Activated gamma-delta T cell (primary cell): ENCODE measurements around the gene GRIA4.

ENCODE experiments used
- DNase-seq: peaks from one replicate; lab custom pipeline; 2025; lab: John Stamatoyannopoulos, UW

GRIA4 gene

GRCh38 chr11:105918600-105918999, 308.7 kb downstream of the GRIA4 start:
- no peak for DNase-seq

DNA sequence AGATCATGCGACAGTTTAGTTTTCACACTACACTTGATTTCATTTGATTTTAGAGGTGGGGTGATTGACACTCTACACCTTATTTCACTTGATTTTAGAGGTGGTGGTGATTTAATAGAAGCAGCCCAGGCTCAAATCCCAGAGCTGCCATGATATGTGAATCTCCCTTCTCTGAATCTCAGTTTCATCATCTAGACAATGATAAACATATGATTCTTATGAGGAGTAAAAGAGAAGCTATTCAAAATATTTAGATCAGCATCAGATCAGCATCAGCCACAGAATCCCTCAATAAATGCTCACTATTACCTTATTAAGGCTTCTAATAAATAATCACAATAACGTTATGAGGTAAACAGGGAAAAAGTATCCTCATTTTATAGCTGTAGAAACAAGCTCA, 313.4 kb downstream of the GRIA4 start:
- DNase-seq: no peak

GRCh38 chr11:105923807-105924206, 313.9 kb downstream of the GRIA4 start:
- DNase-seq: no peak

GRCh38 chr11:105929084-105929955, 319.4 kb downstream of the GRIA4 start:
- no peak for DNase-seq

GRCh38 chr11:105933695-105934094, 323.8 kb downstream of the GRIA4 start:
- DNase-seq: no peak

- DNase-seq: no peak
Measured at GRCh38 chr11:105935791-105936190, 325.9 kb downstream of the GRIA4 start.

DNA sequence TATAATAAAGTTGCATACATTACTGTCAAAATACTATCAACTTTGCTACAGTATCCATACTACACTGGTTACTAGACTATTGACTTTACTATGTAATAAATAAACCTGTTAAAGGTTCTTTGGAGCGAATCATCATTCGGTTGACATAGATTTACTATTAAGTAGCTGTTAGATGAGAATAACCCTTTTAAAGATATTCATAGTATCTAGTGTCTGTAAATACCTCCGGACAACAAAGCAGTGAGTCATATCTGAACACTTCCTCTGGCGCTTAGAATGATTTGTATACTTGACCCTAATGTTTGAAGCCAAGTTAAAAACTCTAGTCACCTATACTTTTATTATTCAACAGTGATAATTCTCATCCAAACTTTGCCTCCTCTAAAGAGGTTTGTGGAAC, 327.5 kb downstream of the GRIA4 start:
- no peak for DNase-seq

GRCh38 chr11:105937738-105938137, 327.9 kb downstream of the GRIA4 start:
- DNase-seq: no peak

DNA sequence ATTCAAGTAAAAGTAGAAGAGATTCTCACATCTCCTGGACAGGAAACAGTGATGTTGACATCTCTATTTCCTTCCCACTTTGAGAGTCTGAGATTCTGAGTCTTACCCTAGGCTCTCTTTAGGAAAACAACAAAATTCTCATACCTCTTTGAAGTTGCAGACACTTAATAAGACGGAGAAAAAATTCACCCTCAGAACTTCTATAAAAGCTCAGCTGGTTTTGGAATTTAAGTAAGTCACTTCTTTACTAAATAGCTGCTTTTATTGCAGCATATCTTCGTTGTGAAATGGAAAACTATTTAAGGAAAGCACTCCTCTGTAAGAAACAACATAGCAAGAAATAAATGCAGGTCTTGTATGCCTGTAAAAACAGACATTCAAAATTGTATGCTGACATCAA, 333.0 kb downstream of the GRIA4 start:
- no peak for DNase-seq

GRCh38 chr11:105948918-105949590, 339.2 kb downstream of the GRIA4 start:
- DNase-seq: no peak

DNA sequence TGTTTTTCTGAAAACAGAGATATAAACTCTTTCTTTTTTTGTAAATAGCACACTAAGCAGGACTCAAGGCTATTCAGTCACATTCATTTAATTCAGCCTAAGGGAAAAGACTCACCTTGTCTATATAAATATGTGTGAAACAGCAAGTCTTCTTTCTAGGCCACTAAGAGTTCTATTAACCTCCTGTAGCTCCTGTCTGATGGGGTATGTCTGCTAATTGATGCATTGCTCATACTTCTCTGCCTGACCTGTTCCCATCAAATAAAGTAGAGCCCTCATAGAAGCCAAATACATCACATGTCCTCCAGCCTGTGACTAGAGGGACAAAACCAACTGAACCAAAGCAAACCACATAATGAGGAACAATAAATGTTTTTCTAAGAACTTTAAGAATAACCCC, 344.0 kb downstream of the GRIA4 start:
- DNase-seq: no peak

GRCh38 chr11:105960252-105961245, 350.7 kb downstream of the GRIA4 start:
- DNase-seq: no peak

DNA sequence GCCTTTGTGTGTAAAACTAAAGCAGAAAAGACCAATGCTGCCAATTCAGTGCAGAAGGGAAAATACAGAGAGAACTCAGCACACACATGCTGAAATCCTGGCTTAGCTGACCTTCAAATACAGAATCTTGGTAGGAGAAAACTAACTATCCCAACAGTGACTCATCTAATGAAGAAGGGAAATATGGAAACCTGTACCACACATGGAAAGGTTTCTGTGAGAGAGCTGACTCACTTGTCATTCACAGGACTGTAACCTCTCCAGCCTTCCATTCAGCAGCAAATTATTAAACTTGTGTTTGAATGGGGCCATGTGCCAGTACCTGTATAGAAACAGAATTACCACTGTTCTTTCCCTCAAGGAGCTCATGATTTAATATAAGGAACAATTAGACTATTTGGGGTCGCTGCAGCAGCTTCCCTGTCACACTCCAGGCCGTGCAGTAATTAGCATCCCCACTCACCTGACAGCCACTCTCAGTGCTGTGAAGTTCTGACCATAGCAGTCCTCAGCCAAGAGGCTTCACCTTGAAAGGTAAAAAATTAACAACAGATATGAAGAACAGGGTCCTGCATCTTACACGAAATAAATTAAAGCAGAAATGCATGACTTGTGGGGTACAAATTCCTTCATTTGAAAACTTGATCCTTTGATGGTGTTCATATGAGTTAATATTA, 358.3 kb downstream of the GRIA4 start:
- no peak for DNase-seq

DNA sequence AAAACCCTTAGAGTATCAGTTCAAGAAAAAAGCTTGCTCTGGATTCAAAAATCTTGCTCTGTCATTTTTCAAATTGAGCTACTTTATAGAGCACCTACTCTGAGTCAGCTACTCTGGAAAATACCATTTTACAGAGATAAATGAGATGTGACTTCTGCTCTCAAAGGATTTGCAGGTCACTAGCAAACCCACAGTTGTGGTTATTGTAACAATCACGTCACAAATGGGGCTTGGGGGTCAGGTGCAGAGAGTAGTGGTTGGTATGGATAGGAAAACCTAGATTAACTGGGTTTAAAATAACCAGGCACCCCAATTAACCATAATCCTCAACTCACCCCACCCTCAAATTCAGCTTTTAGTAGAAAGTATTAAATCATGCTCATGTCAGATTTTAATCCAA, 359.9 kb downstream of the GRIA4 start:
- no peak for DNase-seq

- DNase-seq: no peak
Measured at GRCh38 chr11:105975128-105975527, 365.3 kb downstream of the GRIA4 start.

DNA sequence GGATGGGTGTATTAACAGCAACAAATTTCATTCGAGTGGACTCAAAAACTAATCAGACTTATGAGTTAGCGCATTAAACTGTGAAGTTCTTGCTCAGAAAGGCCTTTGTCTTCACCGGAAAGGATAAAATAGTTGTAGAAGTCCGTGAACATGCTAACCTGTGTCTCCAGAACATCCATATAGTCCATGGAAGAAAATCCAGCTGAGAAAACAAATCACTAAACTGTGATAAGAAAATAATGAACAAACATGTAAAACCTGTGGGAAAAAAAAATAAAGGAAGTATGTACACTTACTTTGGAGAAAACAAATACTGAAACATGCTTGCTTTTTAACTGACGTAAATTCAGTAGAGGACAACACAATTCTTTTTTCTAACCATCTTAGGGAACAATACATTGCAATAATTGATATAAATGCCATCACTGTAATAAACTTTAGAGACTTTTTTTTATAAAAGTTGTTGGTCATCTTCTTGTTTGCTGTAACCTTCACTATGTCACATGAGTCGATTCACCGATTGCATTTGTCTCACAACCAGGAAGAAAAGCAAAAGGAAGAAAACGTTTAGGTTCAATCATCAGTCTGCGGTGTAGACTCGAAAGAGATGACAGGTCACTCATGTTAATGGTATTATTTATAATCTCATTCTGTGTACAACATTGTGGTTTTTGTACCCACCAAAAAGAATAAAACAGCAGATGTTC, 370.3 kb downstream of the GRIA4 start:
- no peak for DNase-seq

DNA sequence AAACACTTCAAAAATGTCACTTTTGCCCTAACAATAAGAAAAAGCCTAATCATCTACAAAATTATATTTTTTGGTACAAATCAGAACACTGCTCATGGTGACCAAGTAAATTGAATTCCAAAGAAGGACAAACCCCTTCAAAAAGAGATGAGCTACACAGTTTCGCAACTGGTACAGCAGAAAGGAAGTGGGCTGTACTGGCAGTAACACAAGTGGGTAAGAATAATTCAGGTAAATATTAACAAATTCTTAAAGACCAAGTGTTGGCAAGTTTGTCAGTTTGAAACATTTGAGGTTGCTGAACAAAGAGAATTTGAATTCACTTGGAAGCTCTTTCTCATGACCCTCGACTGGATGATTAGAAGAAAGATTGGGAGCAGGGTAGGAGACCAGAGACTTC, 376.7 kb downstream of the GRIA4 start:
- DNase-seq: no peak

GRCh38 chr11:105988197-105988596, 378.3 kb downstream of the GRIA4 start:
- no peak for DNase-seq

DNA sequence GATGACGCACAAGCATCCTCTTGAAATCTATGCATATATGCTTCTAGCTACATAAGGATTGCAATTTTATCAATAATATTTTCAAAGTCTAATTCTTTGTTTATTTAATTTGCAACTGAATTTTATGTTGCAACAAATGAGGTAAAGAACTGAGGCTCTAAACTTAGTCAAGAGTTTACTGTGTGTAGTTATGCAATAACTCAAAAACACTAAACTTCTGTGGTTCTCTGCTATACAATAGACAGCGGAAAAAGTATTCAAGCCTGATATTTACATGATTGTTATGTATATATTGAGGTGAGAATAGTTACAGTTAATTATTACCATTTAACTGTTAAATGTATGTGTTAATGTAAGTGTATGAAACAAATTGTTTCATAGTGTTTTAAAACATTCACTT, 379.3 kb downstream of the GRIA4 start:
- DNase-seq: no peak

- DNase-seq: no peak
Measured at GRCh38 chr11:105991888-105992287, 382.0 kb downstream of the GRIA4 start.
